Omental fat pad (tissue), 4 donors: Measurements from ENCODE around the gene KCNJ11. TPM values are rescaled to one million over a fixed set of nuclear protein-coding genes. Genes with fewer than 3 reads are reported as not detected.
A peak's percentile ranks its signal among the peaks of the same experiment; 100 is the strongest.

Experiments used
- ATAC-seq: fragments of 150-250 bp; one replicate; pipeline ENCODE4 v1.9.1; 2016; ENCODE audit warnings: mild to moderate bottlenecking, moderate library complexity; ENCODE audit not compliant: low FRiP score
- DNase-seq: peaks from one replicate; pipeline ENCODE4 v3.0.0-alpha.2; 2019; ENCODE audit warnings: low spot score
- CTCF ChIP-seq, 3 donors: fragments of 450-650 bp; IDR thresholded peaks; one replicate each; pipeline ENCODE4 v1.5.1; 2016 to 2017; ENCODE audit warnings: antibody characterized with exemption in 3 of 3, mild to moderate bottlenecking in 3 of 3, moderate library complexity in 2 of 3
- total RNA-seq, 4 donors: library from RNA; depleted of rRNA; stranded (reverse); fragments of >200 nt; gene quantifications; one replicate each; pipeline ENCODE4 v1.1.0, GENCODE V29; 2016

KCNJ11 gene
- total RNA-seq, 4 donors from 2014 or later: 0.37 to 6.1 (median 2.5) TPM

GRCh38 chr11:17369094-17369493, 19.4 kb downstream of the KCNJ11 start:
- DNase-seq: no peak
- ATAC-seq: no peak
- TF ChIP-seq CTCF (IDR thresholded peaks at IDR 0.05): no peak

GRCh38 chr11:17368551-17368950, 19.9 kb downstream of the KCNJ11 start:
- DNase-seq (no peak), ATAC-seq (no peak)
- no peak for TF ChIP-seq CTCF (IDR thresholded peaks at IDR 0.05)

- no peak for TF ChIP-seq CTCF (IDR thresholded peaks at IDR 0.05)
- no peak for ATAC-seq
- DNase-seq: no peak
Measured at GRCh38 chr11:17366495-17366894, 22.0 kb downstream of the KCNJ11 start.

- DNase-seq: peak; percentile 27
- ATAC-seq: no peak
- TF ChIP-seq CTCF (IDR thresholded peaks at IDR 0.05): no peak
Measured at GRCh38 chr11:17354601-17354991, 33.9 kb downstream of the KCNJ11 start.

GRCh38 chr11:17353821-17354600, 34.4 kb downstream of the KCNJ11 start:
- ATAC-seq: no peak
- DNase-seq: no peak
- TF ChIP-seq CTCF (IDR thresholded peaks at IDR 0.05): no peak

- ATAC-seq: peak; percentile 67
- DNase-seq: peak; percentile 46
- TF ChIP-seq CTCF (IDR thresholded peaks at IDR 0.05): no peak
Measured at GRCh38 chr11:17352950-17353820, 35.3 kb downstream of the KCNJ11 start.
